ENCODE measurements around the gene AVEN.

AVEN gene

DNA sequence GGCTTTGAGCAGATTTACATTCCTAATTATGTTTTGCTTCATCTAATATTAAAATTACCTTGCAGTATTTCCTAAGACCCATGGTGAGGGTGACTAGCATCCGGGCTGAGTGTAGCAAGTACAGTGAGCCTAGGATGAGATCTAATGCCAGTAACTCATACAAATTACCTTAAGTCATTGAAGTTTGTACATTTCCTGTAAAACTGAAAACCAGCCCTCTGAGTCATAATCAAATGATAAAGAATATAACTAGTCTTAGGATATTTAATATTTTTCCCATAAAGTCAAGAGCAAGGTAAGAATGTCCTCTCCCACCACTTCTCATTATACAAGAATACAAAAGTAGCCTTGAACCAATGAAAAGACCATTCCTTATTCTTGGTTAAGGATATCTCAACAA lies 125.5 kb downstream of the AVEN start:
- no peak for DNase-seq (ENCODE audit: low read depth, low spot score)

DNA sequence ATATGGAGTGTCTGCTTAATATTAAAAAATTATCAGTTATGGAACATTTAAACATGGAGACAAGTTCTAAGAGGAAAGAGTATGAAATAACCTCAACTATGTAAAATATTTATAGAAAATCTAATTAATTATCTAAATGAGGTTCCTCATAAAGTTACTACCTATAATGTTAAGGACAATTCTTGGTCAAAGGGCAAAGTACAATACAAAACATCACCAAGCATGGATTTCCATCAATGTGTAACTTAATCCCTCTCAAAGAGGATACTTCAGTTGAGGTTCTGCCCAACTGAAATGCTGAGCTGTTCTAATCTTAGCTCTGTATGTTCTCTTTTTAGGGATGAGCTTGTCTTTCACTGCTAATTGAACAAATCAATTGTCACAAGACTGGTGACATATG lies 126.7 kb downstream of the AVEN start:
- no peak for DNase-seq (ENCODE audit: low read depth, low spot score)

DNA sequence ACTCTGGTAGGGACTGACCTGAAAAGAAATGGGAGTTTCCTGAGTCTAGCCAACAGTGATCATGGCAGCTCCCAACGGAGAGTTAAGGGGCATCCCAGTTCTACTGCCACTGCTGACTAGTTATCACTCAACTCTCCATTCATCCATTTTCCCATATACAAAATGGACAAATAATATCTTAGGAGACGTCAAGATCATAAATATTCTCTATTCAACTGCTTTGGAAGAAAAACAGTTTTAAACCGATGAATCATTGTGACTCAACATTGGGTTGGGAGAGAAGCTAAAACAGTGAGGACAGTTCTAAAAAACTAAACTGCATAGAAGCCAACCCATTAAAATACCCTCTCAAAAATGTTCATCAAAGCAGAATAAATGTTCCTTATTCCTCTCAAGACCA lies 128.3 kb downstream of the AVEN start:
- DNase-seq (ENCODE audit: low read depth, low spot score): no peak

DNA sequence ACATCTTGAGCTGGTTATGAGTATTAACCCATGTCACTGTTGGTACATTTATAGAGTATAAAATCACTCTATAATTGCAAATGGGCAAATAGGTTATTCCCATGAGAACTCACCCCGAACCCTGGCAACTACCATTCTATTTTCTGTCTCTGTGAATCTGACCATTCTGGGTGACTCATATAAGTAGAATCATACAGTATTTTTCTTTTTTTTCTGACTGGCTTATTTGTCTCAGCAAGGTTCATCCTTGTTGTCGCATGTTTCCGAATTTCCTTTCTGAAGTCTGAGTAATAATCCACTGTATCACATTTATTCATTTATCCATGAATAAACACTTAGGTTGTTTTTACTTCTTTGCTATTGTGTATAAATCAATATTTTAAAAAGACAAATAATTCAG lies 130.6 kb downstream of the AVEN start:
- no peak for DNase-seq (ENCODE audit: low read depth, low spot score)

DNA sequence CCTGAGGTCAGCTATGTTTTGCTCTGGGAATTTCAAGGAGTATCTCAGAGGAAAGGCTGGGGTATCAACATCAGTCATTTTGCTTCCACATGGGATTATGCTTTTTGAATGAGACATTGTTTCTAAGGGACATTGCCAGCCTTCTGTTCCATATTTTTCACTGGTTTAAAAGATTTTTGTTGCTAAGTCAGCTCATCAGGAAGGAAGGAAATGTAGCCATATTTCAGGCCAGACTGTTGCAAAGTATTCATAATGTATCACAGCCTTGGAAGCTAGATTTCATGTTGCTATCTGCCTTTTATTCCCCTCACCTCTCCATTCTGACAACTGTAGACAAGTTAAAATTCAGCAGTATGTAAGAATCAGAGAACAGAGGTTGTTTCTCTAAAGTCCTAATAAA lies 131.7 kb downstream of the AVEN start:
- no peak for DNase-seq (ENCODE audit: low read depth, low spot score)

DNA sequence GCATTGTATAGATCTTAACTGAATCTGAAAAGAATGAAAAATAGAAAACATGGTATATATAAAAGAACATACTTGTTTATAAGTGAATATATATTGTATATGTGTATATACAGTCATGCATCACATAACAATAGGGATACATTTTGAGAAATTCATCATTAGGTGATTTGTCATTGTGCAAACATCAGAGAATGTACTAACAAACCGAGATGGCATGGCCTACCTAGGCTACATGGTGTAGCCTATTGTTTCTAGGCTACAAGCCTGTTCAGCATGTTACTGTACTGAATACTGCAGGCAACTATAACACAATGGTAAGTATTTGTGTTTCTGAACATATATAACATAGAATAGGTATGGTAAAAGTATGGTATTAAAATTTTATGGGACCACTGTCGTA lies 135.3 kb downstream of the AVEN start:
- DNase-seq (ENCODE audit: low read depth, low spot score): no peak

DNA sequence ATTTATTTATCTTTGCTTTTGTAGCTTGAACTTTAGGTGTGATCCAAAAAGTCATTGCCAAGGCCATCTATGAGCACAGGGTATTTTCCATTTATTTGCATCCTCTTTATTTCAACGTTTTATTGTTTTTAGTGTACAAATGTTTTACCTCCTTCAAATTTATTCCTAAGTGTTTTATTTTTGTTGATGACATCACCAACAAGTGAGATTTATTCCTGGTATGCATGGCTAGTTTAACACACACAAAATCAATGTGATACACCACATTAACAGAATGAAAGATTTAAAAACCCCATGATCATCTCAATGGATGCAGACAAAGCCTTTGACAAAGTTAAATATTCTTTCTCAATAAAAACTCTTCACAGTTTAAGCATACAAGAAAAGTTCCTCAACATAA lies 137.0 kb downstream of the AVEN start:
- DNase-seq (ENCODE audit: low read depth, low spot score): no peak

DNA sequence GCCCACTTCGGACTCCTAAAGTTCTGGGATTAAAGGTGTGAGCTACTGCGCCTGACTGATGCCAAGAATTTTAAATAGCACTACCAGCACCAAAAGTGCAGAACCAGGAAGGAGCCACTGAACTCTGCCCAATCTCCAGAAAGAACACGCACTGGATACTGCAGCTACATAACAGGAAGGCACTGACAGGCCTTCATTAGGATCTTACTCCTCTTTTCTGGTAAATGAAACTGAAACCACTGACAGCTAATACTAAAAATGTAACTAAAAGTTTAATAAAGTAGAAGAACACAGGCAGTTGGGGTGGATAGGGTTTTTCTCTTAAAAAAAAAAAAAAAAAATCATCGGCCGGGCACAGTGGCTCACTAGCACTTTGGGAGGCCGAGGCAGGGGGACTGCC lies 144.8 kb downstream of the AVEN start:
- DNase-seq (ENCODE audit: low read depth, low spot score): no peak

DNA sequence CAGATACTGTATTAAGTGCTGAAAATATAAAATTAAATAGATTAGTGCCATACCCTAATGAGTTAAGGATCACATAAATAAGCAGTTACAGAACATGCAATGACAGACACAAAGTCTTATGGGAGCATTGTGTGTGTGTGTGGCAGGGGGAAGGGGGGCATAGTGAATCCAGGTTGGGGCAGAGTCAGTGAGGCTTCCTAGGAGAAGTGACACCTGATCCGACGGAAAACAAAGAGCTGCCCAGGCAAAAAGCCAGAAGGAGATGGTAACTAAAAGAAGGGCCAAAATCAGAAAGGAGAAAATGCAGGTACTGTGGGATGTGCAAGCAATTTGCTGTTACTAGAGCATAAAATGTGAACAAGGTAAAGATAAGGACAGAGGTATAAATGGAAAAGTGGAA lies 150.8 kb downstream of the AVEN start:
- DNase-seq (ENCODE audit: low read depth, low spot score): no peak

DNA sequence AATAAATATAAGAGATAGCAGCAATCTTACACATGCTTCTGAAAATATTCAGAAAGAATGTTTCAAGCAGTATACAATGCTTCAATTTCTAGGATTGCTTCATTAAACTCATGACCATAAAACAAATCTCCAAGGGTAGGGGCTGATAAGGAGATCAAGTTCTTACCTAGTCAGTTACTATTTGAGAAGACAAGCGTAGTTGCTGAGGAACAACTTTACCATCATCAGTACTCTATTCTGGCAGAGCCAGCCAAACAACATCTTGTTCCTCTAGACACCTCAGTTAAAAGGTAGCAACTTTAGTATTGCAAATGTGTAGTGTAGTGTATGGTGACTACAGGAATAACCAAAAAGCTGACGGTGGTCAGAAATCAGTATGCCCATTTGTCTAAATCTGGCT lies 156.1 kb downstream of the AVEN start:
- no peak for DNase-seq (ENCODE audit: low read depth, low spot score)

DNA sequence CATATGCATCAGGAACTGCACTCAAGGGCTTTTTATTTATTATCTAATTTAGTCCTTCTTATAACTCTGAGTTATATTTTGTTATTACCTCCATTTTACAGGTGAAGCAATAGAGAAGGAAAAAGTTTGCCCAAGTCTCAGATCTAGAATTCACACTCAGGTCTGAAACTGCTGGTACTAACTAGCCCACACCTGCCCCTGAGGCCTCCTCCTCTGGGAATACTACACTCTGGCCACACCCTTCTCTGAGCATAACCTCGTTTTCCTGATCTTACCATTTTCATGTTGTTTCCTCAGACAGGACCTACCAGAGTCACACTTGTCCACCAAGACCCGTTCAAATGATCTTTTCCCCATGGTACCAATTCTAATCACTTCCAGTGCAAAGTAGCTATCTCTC lies 164.8 kb downstream of the AVEN start:
- no peak for DNase-seq (ENCODE audit: low read depth, low spot score)

DNA sequence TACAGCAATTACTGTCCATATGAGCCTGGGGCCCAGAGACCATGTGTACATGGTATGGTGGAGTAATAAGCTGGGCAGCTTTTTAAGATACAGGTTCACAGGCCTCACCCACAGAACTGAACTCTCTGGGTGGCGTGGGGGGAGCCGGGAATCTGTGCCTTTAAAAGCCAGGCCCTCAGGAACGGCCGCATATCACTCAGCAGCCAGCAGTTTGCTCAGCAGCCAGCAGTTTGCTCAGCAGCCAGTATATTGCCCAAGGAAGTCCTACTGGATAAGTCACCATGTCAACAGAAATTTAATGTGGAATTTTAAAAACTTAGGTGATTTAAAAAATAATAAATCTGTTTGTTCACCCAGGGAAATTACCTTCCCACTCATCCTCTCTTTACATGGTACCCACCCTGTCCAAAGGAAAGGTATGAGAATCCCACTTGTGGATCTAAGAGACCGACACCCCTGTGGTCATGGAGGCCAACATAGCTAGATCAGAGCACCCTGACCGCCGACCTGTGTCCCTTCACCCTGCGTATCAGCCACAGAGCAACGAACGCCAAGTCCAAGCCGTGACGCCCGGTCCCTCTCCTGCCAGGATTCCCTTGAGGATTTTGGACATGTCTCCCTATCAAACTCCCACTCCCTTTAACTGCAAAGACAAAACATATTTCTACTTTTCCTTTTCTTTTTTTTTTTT lies 166.4 kb downstream of the AVEN start:
- no peak for DNase-seq (ENCODE audit: low read depth, low spot score)

DNA sequence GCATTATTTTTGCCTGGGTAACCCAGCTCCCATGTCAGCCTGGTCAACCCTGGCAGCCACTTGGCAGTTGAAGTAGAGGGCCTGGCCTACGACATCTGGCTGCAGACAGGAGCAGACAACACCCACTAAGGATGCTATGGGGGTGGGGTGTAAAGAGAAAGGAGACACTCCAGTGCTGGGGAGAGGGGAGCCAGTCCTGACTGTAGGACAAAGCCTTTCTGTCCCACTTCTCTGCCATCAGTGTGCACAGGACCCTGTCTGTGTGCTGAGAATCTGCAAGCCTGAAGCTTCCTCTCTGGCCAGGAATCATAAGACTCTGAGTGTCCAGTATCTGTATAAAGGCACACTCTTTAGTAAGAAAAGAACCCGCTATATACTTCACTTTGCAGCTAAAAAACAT lies 167.0 kb downstream of the AVEN start:
- no peak for DNase-seq (ENCODE audit: low read depth, low spot score)

DNA sequence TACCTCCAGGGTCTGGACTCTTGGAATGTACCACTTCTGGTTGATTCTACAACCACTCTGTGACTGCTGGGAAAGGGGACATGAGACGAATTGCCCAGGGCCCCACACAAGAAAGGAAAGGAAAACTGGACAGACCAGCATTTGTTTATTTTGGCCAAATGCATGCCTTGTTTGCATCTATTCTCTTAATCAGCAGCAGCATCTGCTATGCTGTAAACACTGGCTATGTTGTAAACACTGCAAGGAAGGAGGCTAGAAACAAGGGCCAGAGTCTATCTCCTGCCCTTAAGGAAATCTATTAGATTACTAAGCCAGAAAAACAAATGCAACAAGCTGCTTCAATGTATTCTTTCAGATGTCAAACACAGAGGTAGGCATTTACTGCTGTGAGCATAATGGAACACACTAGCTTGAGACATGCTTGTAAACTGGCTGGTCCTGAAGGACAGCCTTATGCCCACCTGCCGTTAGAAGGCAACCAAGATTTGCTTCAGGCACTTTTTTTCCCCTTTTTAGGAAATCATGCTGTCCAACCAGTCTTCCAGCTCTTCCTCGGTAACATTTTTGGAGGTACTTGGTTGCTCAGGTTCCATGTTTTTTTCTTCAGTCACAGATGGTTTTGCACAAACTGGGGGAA lies 172.8 kb downstream of the AVEN start:
- DNase-seq (ENCODE audit: low read depth, low spot score): no peak

DNA sequence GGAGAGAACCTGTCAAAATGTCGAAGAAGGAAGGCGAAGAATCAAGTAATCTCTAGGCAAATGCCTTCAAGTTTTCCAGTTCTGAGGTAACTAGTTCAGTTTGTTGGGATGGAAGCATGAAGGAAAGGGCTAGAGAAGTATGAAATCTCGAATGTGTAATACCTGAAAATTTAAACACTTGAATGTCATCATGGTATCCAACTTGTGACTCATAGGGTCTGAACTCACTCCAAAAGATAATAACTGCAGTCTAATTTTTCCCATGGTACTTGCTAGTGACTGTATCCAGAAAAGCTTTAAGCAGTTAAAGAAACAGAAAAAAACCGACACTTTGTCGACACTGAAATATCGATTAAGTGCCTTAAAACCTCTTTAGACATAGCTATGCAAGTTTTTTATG lies 173.6 kb downstream of the AVEN start:
- DNase-seq (ENCODE audit: low read depth, low spot score): no peak

DNA sequence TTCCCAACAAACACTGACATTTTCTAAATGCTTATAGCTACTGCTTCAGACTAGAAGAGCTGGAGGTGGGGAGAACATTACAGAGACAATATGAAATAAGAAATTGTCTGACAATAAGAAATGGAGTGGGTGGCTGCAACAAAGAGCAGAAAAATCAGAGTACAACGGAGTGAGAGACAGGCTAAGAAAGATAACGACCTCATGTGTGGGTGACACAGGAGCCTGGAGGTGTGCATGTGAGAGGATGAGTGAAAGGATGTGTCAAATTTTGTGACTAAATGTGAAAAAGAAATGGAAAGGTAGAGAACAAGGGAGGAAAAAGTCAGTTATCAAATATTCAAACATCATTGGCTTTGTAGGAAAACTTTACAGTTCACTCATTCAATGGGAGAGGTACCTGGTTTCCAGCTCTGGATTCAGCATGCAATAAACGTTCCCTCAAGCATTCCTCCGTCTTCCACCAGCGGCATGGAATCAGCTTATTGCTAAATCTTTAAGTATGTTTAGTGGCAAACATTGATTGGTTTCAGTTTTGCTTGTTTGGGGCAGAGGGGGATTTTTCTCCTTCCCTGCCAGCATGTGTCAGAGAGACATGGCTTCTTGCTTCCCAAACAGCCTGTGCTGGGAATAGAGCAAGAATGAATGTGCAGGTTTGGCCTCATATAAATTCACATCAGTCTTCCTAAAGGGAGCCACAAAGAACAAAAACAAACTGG lies 174.5 kb downstream of the AVEN start:
- no peak for DNase-seq (ENCODE audit: low read depth, low spot score)

DNA sequence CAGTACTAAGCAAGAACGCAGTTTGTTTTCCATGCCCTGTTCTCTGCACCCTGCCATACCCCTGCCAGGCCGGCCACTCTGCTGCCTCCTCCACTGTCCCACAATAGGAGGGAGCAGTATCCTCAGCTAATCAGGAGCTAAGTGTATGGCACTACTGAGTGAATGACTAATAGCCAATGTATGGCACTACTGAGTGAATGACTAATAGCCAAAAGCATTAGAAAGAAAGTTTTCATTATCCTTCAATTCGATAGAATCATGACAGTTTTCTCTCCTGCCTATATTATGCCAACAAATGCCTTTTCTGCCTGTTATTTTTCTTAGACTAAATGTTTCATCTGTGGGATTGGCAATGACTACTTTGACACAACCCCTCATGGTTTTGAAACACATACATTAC lies 178.2 kb downstream of the AVEN start:
- DNase-seq (ENCODE audit: low read depth, low spot score): no peak

DNA sequence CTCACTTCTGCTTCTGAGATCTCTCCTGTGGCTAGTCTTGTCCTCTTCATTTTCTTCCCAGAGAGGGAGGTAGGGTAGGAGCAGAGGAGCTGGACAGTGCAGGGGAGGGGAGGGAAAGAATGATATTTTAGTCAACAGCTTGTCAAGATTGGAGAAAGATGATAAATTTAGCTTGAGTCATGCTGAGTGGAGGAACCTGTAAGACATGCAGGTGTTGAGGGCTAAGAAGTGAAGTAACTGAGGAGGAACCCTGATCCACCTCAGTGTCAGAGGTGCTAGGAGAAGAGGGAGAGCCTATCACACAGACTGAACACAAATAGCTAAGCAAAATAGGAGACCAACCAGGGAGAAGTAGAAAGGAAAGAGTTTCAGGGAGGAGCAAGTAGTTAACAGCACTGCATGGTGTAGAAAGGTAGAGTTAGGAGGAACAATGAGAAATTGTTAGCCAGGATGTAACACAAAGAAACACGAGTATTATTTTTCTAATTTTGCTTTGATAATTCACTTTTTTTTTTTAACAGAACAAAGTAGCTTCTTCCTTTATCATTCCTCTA lies 178.9 kb downstream of the AVEN start:
- no peak for DNase-seq (ENCODE audit: low read depth, low spot score)

DNA sequence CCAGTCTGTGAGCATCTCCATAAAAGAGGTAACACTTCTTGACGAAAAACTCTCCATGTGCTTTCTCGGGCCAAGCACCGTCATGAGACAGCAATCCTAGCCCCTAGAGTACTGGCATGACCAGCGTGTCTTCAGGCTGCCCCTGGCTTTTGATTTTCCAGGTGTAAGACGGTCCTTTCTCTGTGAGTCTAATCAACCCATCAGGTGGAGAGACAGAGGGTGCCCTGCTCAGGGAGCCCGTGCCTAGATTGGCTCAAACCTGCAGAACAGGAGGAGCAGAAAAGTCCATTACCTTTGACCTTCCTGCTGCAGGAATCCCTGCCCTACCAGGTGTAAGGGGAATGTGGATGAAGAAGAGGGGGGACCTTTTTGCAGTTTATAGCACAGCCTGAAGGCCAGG lies 180.2 kb downstream of the AVEN start:
- DNase-seq (ENCODE audit: low read depth, low spot score): no peak

DNA sequence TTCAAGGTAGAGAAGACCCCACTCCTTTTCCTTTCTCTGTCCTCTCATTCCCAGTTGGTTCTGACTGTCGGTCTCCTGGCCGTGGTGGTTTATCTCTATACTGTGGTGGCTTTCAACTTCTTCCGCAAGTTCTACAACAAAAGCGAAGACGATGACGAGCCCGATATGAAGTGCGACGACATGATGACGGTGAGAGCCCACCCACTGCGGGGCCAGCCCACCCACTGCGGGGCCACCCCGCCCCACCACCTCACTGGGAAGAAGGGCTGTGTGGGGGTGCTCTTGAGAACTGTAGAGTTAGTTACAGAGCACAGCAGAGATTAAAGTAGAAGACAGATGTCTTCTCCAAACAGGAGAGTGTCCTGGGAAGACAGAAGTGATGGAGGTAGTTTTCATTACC lies 181.3 kb downstream of the AVEN start:
- DNase-seq (ENCODE audit: low read depth, low spot score): no peak

DNA sequence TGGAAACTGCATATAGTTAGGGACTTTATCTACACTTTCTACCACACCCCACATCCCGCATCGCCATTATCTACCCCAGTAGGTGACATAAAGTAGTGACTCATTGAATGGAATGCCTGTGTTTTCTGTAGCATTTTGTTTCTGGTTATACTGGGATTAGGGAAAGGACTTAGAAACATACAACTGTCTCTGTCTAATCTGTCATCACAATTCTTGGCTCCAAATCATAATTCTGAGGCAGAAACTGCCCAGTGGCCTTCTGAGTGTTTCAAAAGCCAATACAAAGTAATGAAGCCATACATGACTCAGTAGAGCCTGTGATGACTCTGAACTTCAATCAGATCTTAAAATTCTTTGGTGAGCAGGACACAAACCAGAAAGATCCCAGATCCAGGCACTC lies 186.4 kb downstream of the AVEN start:
- no peak for DNase-seq (ENCODE audit: low read depth, low spot score)

DNA sequence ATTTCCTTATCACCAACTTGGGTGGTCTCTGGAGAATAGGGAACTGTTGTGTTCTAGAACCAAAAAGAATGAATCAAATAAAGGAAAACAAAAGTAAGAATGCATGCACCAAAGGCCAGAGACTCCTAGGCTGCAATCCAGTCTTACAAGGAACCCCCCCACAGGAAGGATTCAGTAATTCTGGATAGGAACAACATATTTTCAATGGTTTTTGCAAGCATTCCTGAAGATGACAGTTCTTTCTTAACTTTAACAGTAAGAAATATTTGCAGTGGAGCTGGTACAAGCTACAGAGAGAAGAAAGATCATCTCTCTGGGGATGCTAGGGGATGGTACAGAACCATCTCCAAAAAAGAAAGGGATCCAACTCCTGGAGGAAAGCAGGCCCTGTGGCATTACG lies 186.9 kb downstream of the AVEN start:
- no peak for DNase-seq (ENCODE audit: low read depth, low spot score)

DNA sequence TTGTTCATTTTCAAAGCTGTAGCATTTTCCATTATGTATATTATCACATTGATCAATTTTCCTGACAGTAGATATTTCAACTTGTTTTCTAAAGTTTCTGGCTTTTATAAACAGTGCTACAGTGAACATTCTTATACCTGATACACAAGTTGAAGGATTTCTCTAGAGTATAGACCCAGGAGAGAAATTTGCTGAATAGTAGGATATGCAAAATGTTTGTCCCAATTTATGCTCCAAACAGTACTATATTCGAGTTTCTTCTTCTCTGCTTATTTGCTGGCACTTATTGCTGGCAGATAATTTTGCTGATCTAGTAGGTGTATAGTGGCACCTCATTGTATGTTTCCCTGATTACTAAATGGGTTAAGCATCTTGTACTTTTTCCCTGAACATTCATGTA lies 187.9 kb downstream of the AVEN start:
- no peak for DNase-seq (ENCODE audit: low read depth, low spot score)

All from smooth muscle cell of the brain vasculature (primary cell).